Measurements from ENCODE around the gene MEIS3. TPM values are rescaled to one million over a fixed set of nuclear protein-coding genes. Genes with fewer than 3 reads are reported as not detected.

MEIS3 gene
- total and polyA plus RNA-seq, 5 experiments from 2014 or later: not detected

GRCh38 chr19:47357788-47358680, 61.3 kb downstream of the MEIS3 start:
- DNase-seq (no peak), ATAC-seq (no peak)
- Mint-ChIP-seq H3K4me3 (no peak overlapping the region), H3K9me3 (no peaks in the 10 kb centered on the region), H3K27ac (no peak overlapping the region), H3K36me3 (peaks cover 0 to 90% (median 36%) of the 10 kb centered on the region in 3 donors), H3K4me1 (peaks cover 0 to 30% (median 6%) of the 10 kb centered on the region in 4 donors), H3K27me3 (peaks cover 0 to 2% (median 0%) of the 10 kb centered on the region in 5 donors)
- POLR2A ChIA-PET: interaction anchor here (1.5 kb wide), 1 partner anchor 9 kb away, joined by 4 read pairs; the partner anchor contains the start of gene DHX34

- Mint-ChIP-seq H3K27me3 (peaks cover 0 to 2% (median 0%) of the 10 kb centered on the region in 5 donors), H3K9me3 (no peaks in the 10 kb centered on the region), H3K27ac (no peak overlapping the region), H3K4me1 (peaks cover 4 to 40% (median 13%) of the 10 kb centered on the region in 4 donors), H3K36me3 (peaks cover 0 to 89% (median 36%) of the 10 kb centered on the region in 3 donors), H3K4me3 (no peak overlapping the region)
- ATAC-seq (no peak), DNase-seq (no peak)
- POLR2A ChIA-PET: no interaction called here
These were observed 62.4 kb downstream of the MEIS3 start for GRCh38 chr19:47356900-47357299.

DNA sequence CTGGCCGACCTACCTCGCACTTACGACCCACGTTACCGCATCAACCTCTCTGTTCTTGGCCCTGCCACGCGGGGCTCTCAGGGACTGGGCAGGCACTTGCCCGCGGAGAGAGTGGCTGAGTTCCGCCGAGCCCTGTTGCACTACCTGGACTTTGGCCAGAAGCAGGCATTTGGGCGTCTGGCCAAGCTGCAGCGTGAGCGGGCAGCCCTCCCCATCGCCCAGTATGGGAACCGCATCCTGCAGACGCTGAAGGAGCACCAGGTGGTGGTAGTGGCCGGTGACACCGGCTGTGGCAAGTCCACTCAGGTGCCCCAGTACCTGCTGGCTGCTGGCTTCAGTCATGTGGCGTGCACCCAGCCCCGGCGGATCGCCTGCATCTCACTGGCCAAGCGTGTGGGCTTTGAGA, 66.0 kb downstream of the MEIS3 start:
- POLR2A ChIA-PET: no interaction called here
- Mint-ChIP-seq H3K27me3 (peaks cover 0 to 2% (median 0%) of the 10 kb centered on the region in 5 donors), H3K4me3 (no peak overlapping the region), H3K9me3 (no peaks in the 10 kb centered on the region), H3K4me1 (peaks cover 18 to 65% (median 39%) of the 10 kb centered on the region in 4 donors), H3K27ac (no peak overlapping the region), H3K36me3 (peaks cover 0 to 53% (median 25%) of the 10 kb centered on the region in 3 donors)
- no peak for DNase-seq
- ATAC-seq: no peak

Other genes with a start within 250 kb of the MEIS3 start
- 10 to 100 TPM; 37.0 to 37.4 TPM for gene BBC3, start 188.3 kb downstream of the MEIS3 start, total RNA-seq
- gene BBC3, start 188.3 kb downstream of the MEIS3 start, polyA plus RNA-seq: 10 to 100 TPM in 1 of 3 donors, 1 to 10 TPM in 2; 7.2 to 13.0 (median 7.3) TPM
- 10 to 100 TPM; 53.0 to 53.1 TPM for gene CCDC9, start 163.0 kb downstream of the MEIS3 start, total RNA-seq
- gene CCDC9, start 163.0 kb downstream of the MEIS3 start, polyA plus RNA-seq: 10 to 100 TPM in 1 of 3 donors, 1 to 10 TPM in 2; 5.0 to 10.8 (median 7.1) TPM
- 10 to 100 TPM; 17.6 to 19.7 TPM for gene INAFM1, start 144.6 kb downstream of the MEIS3 start, total RNA-seq
- 1 to 10 TPM; 2.4 to 5.3 (median 3.4) TPM for gene INAFM1, start 144.6 kb downstream of the MEIS3 start, polyA plus RNA-seq
- gene C5AR1, start 109.7 kb downstream of the MEIS3 start, total RNA-seq: 1 to 10 TPM; 2.6 TPM
- under 1 TPM in 1 of 3 donors, not detected in 2; 0.15 TPM for gene C5AR1, start 109.7 kb downstream of the MEIS3 start, polyA plus RNA-seq
- under 1 TPM; 0.29 to 0.30 TPM for gene C5AR2, start 87.4 kb downstream of the MEIS3 start, total RNA-seq
- gene C5AR2, start 87.4 kb downstream of the MEIS3 start, polyA plus RNA-seq: not detected
- gene DHX34, start 70.2 kb downstream of the MEIS3 start, total RNA-seq: 10 to 100 TPM; 28.9 to 29.6 TPM
- 1 to 10 TPM; 3.1 to 9.7 (median 5.2) TPM for gene DHX34, start 70.2 kb downstream of the MEIS3 start, polyA plus RNA-seq
- under 1 TPM in 1 of 2 experiments, not detected in 1; 0.42 TPM for gene SLC8A2, start 52.4 kb upstream of the MEIS3 start, total RNA-seq
- under 1 TPM in 2 of 3 donors, not detected in 1; 0.02 to 0.12 TPM for gene SLC8A2, start 52.4 kb upstream of the MEIS3 start, polyA plus RNA-seq
- gene KPTN, start 64.7 kb upstream of the MEIS3 start, total RNA-seq: 1 to 10 TPM; 5.4 to 7.1 TPM
- gene KPTN, start 64.7 kb upstream of the MEIS3 start, polyA plus RNA-seq: 1 to 10 TPM; 5.8 to 8.0 (median 7.6) TPM
- 10 to 100 TPM; 85.3 to 92.3 TPM for gene NAPA, start 95.5 kb upstream of the MEIS3 start, total RNA-seq
- 100 to 1,000 TPM in 1 of 3 donors, 10 to 100 TPM in 2; 88.7 to 116 (median 89.6) TPM for gene NAPA, start 95.5 kb upstream of the MEIS3 start, polyA plus RNA-seq
- under 1 TPM; 0.85 to 0.86 TPM for gene ZNF541, start 153.6 kb upstream of the MEIS3 start, total RNA-seq
- under 1 TPM in 1 of 3 donors, not detected in 2; 0.27 TPM for gene ZNF541, start 153.6 kb upstream of the MEIS3 start, polyA plus RNA-seq
- 10 to 100 TPM; 32.7 to 35.5 TPM for gene BICRA, start 189.6 kb upstream of the MEIS3 start, total RNA-seq
- gene BICRA, start 189.6 kb upstream of the MEIS3 start, polyA plus RNA-seq: 1 to 10 TPM in 1 of 3 donors, under 1 TPM in 2; 0.23 to 1.4 (median 0.50) TPM

All from naive thymus-derived CD8-positive, alpha-beta T cell (primary cell).